AG09309 (cell line): Measurements from ENCODE around the gene IL18RAP.
A peak's percentile ranks its signal among the peaks of the same experiment; 100 is the strongest.

Experiments
- DNase-seq: peaks from one replicate; pipeline ENCODE4 v3.0.0-alpha.2; 2010; ENCODE audit warnings: low read depth
- H3K4me3 ChIP-seq: 2 replicates; pipeline ENCODE4 v1.5.1; 2011; ENCODE audit warnings: mild to moderate bottlenecking, low read depth, low read length, moderate library complexity; ENCODE audit not compliant: control insufficient read depth
- TF ChIP-seq, protein P1 (sequence below): IDR thresholded peaks from 2 replicates; pipeline ENCODE4 v1.5.1; 2011; ENCODE audit warnings: mild to moderate bottlenecking, low read depth, low read length, inconsistent platforms; ENCODE audit not compliant: insufficient read depth, control insufficient read depth; ENCODE audit errors: missing control alignments

The IL18RAP gene

DNA sequence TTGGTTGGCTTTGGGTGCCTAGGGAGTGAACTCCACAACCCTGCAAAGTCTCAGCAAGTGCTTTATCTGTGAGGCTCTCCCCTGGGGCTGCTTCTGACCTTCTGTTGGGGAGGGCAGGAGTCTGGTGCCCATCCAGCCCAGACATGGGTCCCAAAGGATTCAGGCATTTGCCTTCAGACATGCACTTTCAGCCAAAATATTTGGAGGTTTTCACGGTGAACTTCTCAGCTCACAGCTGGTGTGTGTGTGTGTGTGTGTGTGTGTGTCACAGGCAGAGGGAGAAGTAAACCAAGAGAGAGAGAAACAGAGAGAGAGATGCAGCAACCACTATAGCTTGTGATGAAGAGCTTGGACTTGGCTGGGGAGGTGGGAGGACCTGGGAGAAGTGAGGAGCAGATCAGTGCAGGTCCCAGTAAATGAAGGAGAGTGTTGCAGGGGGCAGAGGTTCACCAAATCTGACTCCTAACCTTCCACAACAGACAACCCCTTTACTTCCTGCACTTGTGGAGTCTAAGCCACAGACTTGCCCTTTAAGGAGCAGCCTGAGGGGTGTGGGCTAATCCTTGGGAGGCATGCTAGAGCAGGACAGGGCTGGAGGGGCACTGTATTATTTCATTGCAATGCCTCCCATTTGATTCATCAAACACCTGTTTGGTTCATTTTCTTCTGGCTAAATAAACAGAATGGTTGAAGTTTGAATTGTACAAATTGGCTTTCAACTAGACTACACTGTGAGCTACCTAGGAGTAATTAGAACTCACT lies 64.2 kb downstream of the IL18RAP start:
- TF ChIP-seq, protein P1, sequence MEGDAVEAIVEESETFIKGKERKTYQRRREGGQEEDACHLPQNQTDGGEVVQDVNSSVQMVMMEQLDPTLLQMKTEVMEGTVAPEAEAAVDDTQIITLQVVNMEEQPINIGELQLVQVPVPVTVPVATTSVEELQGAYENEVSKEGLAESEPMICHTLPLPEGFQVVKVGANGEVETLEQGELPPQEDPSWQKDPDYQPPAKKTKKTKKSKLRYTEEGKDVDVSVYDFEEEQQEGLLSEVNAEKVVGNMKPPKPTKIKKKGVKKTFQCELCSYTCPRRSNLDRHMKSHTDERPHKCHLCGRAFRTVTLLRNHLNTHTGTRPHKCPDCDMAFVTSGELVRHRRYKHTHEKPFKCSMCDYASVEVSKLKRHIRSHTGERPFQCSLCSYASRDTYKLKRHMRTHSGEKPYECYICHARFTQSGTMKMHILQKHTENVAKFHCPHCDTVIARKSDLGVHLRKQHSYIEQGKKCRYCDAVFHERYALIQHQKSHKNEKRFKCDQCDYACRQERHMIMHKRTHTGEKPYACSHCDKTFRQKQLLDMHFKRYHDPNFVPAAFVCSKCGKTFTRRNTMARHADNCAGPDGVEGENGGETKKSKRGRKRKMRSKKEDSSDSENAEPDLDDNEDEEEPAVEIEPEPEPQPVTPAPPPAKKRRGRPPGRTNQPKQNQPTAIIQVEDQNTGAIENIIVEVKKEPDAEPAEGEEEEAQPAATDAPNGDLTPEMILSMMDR, result no peak
- no peak for DNase-seq
- no peak overlapping the region for H3K4me3 ChIP-seq

DNA sequence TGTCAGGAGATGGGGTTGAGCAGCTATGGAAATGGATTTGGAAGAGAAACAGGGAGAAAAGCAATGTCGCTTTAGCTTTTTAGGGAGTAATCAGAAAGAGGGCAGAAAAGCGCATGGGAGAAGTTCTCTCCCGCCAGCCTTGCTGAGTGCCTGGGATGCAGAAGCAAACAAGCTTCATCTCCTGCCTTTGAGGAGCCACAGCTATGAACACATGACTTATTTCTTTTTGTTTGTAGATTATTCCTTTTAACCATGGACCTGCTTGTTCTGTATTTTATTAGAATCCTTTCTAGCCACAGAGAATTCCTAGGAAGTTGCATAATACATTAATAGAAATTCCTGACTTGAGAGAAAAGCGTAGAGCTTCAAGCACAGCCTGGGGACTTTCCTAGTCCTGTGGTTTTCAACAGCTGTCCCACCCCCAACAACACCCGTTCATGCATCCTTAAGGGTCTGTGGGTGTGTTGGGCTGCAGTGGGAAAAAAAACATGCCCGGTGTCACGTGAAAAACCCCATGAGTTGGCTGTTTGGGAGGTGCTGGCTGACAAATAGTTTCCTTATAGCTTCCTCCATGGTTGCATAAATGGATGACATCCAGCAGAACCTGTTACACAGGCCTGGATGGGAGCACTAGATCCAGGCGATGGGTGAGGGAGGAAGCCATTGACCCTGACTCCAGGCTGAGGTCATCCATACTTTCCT lies 65.0 kb downstream of the IL18RAP start:
- DNase-seq, result peak; percentile 29
- TF ChIP-seq, protein P1, result no peak
- no peak overlapping the region for H3K4me3 ChIP-seq

DNA sequence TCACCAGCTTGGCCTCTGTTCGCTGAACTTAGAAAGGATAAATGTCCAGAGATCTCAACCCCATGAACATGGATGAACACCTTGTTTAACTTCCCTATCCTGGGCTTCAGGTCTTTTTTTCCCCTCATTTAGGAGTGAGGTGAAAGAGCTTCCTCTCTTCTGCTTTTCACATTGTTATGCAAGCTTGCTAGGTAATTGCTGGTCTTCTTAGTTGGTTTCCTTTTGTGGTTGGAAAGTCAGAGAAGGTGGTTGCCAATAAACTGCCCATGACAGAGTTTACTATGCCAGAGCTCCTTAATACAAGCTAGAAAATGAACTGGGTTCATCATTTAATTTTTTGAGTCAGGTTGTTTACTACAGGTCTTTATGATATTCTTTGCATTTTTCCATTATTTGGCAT lies 66.7 kb downstream of the IL18RAP start:
- no peak overlapping the region for H3K4me3 ChIP-seq
- TF ChIP-seq, protein P1, result no peak
- DNase-seq, result no peak

DNA sequence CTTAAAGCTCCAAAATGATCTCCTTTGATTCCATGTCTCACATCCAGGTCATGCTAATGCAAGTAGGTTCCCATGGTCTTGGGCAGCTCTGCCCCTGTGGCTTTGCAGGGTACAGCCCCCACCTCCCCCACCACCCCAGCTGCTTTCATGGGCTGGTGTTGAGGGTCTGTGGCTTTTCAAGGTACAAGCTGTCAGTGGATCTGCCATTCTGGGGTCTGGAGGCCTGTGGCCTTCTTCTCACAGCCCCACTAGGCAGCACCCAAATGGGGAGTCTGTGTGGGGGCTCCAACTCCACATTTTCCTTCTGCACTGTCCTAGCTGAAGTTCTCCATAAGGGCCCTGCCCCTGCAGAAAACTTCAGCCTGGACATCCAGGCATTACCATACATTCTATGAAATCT lies 69.0 kb downstream of the IL18RAP start:
- no peak for DNase-seq
- TF ChIP-seq, protein P1, result no peak

DNA sequence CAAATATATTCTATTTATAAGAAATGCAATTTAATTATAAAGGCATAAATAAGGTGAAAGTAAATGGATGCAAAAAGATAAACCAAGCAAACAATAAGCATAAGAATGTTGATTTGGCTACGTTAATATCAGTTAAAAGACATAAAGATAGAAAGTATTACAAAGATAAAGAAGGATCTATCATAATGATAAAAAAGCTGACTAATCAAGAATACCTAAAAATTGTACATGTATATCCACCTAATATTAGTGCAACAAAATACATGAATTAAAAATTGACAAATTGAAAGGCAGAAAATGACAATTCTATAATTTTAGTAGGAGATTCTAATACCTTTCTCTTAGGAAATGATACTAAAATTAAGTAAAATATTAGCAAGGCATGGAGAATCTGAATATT lies 71.6 kb downstream of the IL18RAP start:
- TF ChIP-seq, protein P1, result no peak
- DNase-seq, result no peak
- H3K4me3 ChIP-seq, result no peak overlapping the region

More for the DNA sequence above, 69.0 kb downstream of the IL18RAP start:
- no peak overlapping the region for H3K4me3 ChIP-seq

DNA sequence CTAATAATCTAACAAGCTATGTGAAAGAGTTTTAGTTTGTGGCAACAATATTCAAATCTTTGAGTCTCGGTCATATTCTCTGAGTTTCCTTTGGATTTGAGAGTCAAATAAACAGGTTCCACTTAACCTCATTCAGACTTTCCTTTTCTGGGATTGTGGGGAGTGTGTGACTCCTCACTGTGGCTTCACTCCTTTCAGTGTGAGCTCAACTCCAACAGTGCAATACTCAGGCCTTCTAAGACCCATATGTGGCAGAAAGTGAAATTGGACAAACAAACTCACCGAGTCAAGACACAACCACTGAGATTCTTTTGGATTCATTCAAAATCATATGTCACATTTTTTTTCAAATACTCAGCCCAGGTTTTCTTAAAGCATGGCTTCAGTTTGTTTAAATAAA lies 75.5 kb downstream of the IL18RAP start:
- no peak for DNase-seq
- TF ChIP-seq, protein P1, result no peak

More for the DNA sequence above, 75.5 kb downstream of the IL18RAP start:
- no peak overlapping the region for H3K4me3 ChIP-seq
